ENCODE results near the gene FOXN3.

Gene FOXN3

DNA sequence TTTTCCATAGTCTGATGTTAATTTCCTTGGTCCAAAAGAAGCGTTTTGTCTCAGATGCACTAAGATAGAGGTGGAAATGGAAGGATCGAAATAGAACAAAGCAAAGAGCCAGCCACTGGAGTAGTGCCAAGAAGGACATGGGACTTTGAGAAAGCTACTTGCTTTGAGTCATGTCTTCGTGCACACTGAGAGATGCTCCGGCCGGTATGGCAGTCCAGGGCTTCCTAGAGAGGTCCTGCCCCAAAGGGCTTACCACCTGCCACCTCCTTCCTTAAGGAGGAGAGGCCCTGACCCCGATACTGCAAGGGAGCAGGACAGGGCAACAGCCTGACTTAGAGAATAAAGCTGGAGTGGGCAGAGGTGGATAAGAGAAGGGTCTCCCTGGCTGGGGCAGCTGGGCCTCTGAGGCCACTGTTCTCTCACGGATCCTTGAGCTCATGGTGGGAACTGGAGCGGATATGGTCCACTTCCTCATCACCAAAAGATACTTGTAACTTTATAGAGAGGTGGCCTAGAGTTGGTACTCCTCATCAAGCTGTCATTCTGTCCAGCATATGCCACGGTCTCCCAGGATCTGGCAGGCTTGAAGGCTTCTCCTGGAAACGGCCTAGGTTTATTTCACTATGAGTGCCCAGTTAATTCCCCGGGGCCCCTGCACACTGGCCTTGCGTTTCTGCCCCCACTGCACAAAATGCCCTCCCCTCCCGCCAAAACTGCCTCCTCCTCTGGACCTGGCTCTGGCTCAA is 57.4 kb downstream of the FOXN3 start:
- DNase-seq (ENCODE audit: low read depth in 2 of 2): no peak

- DNase-seq (ENCODE audit: low read depth in 2 of 2): no peak
Measured at GRCh38 chr14:89357655-89358297, 59.3 kb downstream of the FOXN3 start.

GRCh38 chr14:89356927-89357326 is 60.1 kb downstream of the FOXN3 start:
- DNase-seq (ENCODE audit: low read depth in 2 of 2): no peak

DNA sequence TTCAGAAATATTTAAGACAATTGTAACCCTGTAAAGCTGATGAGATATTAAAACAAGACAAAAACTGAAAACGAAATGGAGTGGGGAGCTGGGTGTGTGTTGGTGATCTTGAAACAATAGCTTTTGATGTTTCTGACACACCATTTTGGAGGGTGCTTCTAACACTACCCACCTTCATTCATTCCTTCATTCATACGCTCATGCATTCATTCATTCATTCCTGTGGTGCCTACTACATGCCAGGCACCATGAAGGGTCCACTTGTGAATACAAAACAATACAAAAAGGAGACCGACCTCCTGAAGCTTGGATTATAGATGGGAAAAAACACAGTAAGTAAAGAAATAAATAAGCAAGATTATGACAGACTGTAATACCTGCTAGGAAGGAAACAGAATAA is 60.5 kb downstream of the FOXN3 start:
- no peak for DNase-seq (ENCODE audit: low read depth in 2 of 2)

DNA sequence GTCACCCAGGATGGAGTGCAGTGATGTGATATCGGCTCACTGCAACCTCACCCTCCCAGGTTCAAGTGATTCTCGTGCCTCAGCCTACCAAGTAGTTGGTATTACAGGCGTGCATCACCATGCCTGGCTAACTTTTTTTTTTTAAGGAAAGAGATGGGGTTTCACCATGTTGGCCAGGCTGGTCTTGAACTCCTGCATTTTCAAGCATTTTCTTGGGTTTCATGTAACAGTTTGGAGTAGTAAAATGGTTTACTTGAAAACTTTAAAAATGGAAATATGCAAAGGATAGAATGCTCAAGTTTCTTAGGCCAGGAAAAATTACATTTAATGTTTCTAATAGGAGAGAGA is 63.3 kb downstream of the FOXN3 start:
- DNase-seq (ENCODE audit: low read depth in 2 of 2): no peak

DNA sequence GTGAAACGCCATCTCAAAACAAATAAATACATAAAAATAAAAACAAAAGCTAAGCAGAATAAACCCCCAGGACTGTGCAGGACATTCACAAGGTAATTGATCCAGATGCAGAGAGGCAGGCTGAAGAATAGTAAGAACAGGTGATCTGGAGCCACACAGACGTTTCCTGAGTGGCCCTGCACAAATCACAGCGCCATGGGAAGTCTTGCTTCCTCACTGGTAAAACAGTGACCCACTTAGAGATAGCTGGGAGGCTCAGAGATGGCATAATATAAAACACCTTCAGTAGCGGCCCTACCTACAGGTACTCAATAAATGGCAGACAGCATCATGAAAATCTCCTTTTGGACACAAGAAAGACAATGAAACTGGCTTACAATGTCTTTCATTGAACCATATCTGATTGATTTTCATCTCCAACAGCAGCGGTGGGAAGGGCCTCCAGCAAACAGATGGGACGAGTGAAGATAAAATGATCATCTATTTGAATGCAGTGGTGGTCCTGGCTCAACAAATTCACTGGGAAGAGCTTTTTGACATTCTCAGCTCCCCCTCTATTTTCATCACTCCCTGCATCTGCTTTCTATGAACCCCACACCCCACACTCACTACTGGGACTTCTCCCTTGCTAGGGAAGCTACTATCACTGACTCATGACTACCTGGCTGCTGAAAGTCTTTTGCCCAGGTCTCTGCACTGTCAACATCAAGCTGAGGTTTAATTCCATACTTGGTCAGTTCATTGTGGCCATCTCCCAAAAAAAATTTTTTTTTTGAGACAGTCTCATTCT is 63.9 kb downstream of the FOXN3 start:
- no peak for DNase-seq (ENCODE audit: low read depth in 2 of 2)

- DNase-seq (ENCODE audit: low read depth in 2 of 2): no peak
Measured at GRCh38 chr14:89351516-89352404, 65.3 kb downstream of the FOXN3 start.

DNA sequence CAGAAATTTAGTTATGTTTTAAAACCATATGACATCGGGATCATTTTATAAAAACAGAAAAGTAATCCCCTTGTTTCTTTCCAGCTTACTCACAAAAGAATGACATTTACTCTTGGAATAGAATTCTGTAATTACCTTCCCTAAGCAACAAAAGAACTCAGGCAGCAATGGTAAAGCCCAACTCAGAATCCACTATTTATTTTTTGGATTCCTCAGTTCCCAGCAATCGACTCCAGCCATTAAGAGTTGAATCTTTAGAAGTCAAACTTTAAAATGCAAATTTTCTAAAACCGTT is 65.9 kb downstream of the FOXN3 start:
- DNase-seq (ENCODE audit: low read depth in 2 of 2): no peak

DNA sequence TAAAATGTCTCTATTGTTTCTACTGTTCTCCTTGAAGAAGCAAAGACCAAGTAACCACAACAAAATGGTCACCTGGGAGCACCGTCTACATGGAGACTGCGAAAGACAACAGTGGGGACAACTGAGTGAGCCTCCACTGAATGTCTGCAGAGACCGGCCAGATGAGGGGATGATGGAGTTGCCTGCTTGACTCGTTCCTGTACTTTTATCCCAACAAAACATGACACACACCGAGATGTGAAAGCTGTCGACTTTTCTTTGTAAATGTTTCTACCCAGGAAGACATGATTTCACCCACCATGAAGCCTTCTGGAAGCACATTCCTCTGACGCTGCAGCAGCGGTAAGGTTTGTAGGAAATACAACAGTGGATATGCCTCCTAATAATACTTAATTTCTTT is 66.9 kb downstream of the FOXN3 start:
- no peak for DNase-seq (ENCODE audit: low read depth in 2 of 2)

DNA sequence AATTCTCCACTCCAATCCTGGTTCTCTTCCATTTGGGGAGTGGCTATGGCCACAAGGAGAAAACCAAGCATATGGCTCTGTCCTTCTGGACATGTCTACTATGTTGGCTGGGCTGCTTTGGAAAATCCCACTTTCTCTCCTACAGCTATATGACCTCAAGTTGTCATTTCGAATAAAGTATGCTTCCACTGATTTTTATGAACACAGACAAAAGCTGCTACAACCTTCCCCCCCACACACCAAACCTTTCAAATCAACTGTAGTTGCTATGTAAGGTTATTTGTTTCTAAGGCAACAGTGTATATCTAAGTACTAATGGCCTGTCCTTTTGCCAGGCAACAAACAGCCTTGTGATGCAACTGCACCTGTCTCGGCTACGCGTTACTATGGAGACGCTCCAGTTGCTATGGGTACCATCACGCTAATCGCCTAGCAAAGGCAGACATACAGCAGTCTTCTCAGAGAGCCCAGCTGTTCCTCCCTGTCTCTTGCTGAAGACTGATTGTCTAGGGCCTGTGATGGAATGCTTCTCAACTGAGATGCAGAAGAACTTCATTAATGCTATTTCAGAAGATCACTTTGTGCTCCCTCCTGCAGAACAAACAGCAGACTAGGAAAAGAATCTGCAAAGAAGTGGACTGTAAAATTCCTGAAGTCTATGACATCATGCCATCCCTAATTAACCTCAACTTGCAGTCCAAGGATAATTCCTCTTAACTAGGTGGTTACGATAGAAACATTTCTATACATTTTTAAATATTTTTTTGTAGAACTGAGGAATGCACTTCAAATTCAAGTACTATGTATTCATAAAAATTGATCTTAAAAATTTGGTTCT is 67.6 kb downstream of the FOXN3 start:
- no peak for DNase-seq (ENCODE audit: low read depth in 2 of 2)

DNA sequence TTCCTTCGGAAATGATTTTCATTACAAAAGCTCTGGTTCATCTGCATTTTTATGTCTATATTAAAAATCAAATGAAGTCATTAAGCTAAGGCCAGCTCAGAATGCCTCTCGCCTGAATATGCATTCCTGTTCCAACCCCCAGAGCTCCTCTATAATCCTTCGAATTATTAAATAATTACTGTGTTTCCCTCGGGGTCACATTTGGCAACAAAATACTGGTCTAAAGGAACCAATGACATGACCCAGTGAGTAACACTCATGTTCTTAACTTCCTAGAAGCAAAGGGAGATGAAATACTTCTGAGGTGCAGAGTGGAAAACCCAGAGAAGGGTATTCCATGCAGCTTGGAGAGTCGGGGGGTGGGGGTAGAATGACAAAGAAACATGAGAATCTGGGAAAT is 68.3 kb downstream of the FOXN3 start:
- DNase-seq (ENCODE audit: low read depth in 2 of 2): no peak

GRCh38 chr14:89347885-89348284 is 69.1 kb downstream of the FOXN3 start:
- no peak for DNase-seq (ENCODE audit: low read depth in 2 of 2)

- no peak for DNase-seq (ENCODE audit: low read depth in 2 of 2)
Measured at GRCh38 chr14:89344920-89345254, 72.1 kb downstream of the FOXN3 start.

GRCh38 chr14:89343356-89343755 is 73.7 kb downstream of the FOXN3 start:
- no peak for DNase-seq (ENCODE audit: low read depth in 2 of 2)

DNA sequence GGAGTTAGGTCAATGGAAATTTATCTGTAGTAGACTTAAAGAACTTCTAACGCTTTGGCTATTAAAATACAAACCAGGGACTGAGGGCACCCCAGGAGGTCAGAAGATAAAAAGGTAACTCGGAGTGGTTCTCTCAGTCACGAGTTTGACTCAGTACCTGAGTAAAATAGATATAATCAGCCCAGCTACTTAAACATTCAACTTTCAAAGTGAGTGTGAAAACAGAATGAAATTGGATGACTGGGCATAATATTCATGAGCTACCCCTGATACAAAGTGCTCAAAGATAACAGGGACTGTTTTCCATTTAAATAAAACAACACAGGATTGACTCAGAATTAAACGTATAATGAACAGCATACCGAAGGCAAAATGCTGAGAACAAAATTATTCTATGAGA is 75.0 kb downstream of the FOXN3 start:
- no peak for DNase-seq (ENCODE audit: low read depth in 2 of 2)

DNA sequence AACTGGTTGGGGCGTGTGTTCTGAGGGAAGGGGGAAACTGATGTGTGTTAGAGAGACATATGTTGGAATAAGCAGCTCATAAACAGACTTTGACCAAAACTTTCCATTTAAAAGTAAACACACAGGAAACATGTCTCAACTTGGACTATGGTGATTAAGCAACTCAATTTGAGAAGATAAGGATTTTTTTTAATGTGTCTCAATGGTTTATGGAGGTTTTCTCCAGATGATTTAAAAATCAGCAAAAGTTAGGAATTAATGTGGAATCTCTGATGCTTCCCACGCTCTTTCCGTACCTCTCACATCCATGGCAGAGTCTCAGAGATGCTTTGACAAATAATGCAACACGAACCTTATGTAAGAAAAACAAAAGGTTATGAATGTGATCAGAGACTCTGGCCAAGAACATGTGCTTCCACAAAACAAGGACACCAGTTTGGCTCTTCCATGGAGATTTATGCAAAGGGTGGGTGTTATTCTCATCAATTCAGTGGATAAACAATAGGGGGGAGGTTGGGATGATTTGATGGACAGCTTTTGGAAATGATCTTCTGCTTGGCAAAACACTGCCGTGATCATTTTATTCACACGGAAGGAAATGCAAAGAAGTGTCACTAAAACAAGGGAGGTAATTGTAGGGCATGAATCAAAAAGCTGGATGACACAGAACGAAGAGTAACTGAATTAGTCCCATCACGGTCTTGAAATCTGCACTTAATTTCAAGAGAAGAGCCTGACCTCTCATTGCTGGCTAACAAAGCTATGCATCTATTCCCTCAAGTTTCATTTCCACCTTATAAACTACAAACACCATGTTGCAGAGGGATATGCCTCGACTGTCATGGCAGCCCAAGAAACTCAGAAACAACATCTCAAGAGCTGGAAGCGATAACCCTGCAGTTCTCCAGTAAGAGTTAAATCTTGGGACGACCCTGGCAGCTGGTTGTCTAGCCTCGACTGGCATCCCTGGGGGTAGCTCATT is 76.5 kb downstream of the FOXN3 start:
- DNase-seq (ENCODE audit: low read depth in 2 of 2): no peak

GRCh38 chr14:89339579-89339978 is 77.5 kb downstream of the FOXN3 start:
- DNase-seq (ENCODE audit: low read depth in 2 of 2): no peak

DNA sequence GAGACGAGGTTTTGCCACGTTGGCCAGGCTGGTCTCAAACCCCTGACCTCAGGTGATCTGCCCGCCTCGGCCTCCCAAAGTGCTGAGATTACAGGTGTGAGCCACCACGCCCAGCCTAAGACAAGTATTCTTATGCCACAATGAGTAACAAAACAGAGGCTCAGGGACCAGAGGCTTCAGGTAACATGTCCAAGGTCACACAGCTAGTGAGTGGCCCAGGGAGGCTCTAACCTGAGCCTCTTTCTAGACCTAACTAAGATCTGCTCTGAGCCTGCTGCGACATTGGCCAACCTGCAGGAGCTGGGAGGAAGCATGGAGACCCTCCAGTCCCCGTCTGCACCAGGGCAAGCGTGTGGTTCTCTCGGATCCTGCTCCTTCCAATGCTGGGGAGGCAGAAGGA is 77.9 kb downstream of the FOXN3 start:
- DNase-seq (ENCODE audit: low read depth in 2 of 2): no peak

- no peak for DNase-seq (ENCODE audit: low read depth in 2 of 2)
Measured at GRCh38 chr14:89336338-89336737, 80.7 kb downstream of the FOXN3 start.

GRCh38 chr14:89332031-89332430 is 85.0 kb downstream of the FOXN3 start:
- DNase-seq (ENCODE audit: low read depth in 2 of 2): no peak
